GM12873 (cell line): ENCODE data around the gene SYTL1.
A peak's percentile ranks its signal among the peaks of the same experiment; 100 is the strongest.

Source experiments
- CTCF ChIP-seq: IDR thresholded peaks from 2 replicates; pipeline ENCODE4 v1.5.1; 2012; ENCODE audit warnings: low read depth, mild to moderate bottlenecking, moderate library complexity, low read length, control low read depth; ENCODE audit not compliant: insufficient read depth; ENCODE audit errors: missing control alignments

SYTL1 gene

GRCh38 chr1:27367160-27367650 lies 25.4 kb downstream of the SYTL1 start:
- no peak for TF ChIP-seq CTCF

- no peak for TF ChIP-seq CTCF
Observed at GRCh38 chr1:27368869-27369582, 27.2 kb downstream of the SYTL1 start.

GRCh38 chr1:27372022-27372807 lies 30.4 kb downstream of the SYTL1 start:
- no peak for TF ChIP-seq CTCF

- TF ChIP-seq CTCF = peak; percentile 50
Observed at GRCh38 chr1:27372808-27373690, 31.2 kb downstream of the SYTL1 start.

- TF ChIP-seq CTCF = no peak
Observed at GRCh38 chr1:27374362-27375086, 32.7 kb downstream of the SYTL1 start, which contains the start of gene FCN3. Gene FCN3 (minus strand): TSS chr1:27374824. CDS start chr1:27374818, 6 bp downstream.

- no peak for TF ChIP-seq CTCF
Observed at GRCh38 chr1:27377760-27378495, 36.1 kb downstream of the SYTL1 start.
